Glutamatergic neuron (in vitro differentiated cells): ENCODE data around the gene TTC27. TPM values are rescaled to one million over a fixed set of nuclear protein-coding genes. Genes with fewer than 3 reads are reported as not detected.
"Not testable (repeated sequence)": the region's sequence is repeated elsewhere in the genome, so short reads cannot be mapped to it uniquely, and the experiment has no call there.

Source experiments
- DNase-seq: peaks from one replicate; pipeline ENCODE4 v3.0.0; 2022
- H3K27ac Mint-ChIP-seq: one replicate; pipeline ENCODE4 v1.8.0; 2020; ENCODE audit warnings: mild to moderate bottlenecking, mixed read lengths, inconsistent platforms; ENCODE audit not compliant: unreplicated experiment
- H3K27me3 Mint-ChIP-seq: one replicate; pipeline ENCODE4 v1.8.0; 2020; ENCODE audit warnings: mild to moderate bottlenecking, moderate library complexity, mixed read lengths, inconsistent platforms; ENCODE audit not compliant: unreplicated experiment
- H3K36me3 Mint-ChIP-seq: one replicate; pipeline ENCODE4 v1.8.0; 2020; ENCODE audit warnings: mild to moderate bottlenecking, mixed read lengths, inconsistent platforms; ENCODE audit not compliant: unreplicated experiment
- H3K4me1 Mint-ChIP-seq: one replicate; pipeline ENCODE4 v1.8.0; 2020; ENCODE audit warnings: mild to moderate bottlenecking, low read depth, mixed read lengths, inconsistent platforms; ENCODE audit not compliant: unreplicated experiment
- H3K4me3 Mint-ChIP-seq: one replicate; pipeline ENCODE4 v1.8.0; 2020; ENCODE audit warnings: mild to moderate bottlenecking, mixed read lengths, inconsistent platforms; ENCODE audit not compliant: unreplicated experiment
- H3K9me3 Mint-ChIP-seq: one replicate; pipeline ENCODE4 v1.8.0; 2020; ENCODE audit warnings: mild to moderate bottlenecking, moderate library complexity, mixed read lengths, inconsistent platforms; ENCODE audit not compliant: unreplicated experiment
- CTCF ChIP-seq: fragments of 200-600 bp; sonication (generic); IDR thresholded peaks from one replicate; pipeline ENCODE4 v1.5.0; 2021; ENCODE audit not compliant: partially characterized antibody, unreplicated experiment
- total RNA-seq: library from RNA; stranded (reverse); fragmentation: NEBNext Ultra II Directional; extraction: Animal tissue kit (Norgen Biotek cat#: 25700); gene quantifications from one replicate; pipeline ENCODE4 v1.2.1, GENCODE V29; 2021; ENCODE audit not compliant: unreplicated experiment

The TTC27 gene
- total RNA-seq, 1 donor from 2014 or later, result 8.3 TPM

- peaks cover 3% of the 10 kb centered on the region for H3K9me3 Mint-ChIP-seq
- no peak for DNase-seq
- H3K36me3 Mint-ChIP-seq, result no peaks in the 10 kb centered on the region
- H3K4me1 Mint-ChIP-seq, result peaks cover 10% of the 10 kb centered on the region
- no peaks in the 10 kb centered on the region for H3K27me3 Mint-ChIP-seq
- H3K27ac Mint-ChIP-seq, result no peak overlapping the region
- TF ChIP-seq CTCF, result no peak
- no peak overlapping the region for H3K4me3 Mint-ChIP-seq
Measured at GRCh38 chr2:32838418-32838817, 210.6 kb downstream of the TTC27 start.

GRCh38 chr2:32838949-32839348 lies 211.1 kb downstream of the TTC27 start:
- H3K9me3 Mint-ChIP-seq, result peaks cover 3% of the 10 kb centered on the region
- H3K4me3 Mint-ChIP-seq, result no peak overlapping the region
- no peaks in the 10 kb centered on the region for H3K27me3 Mint-ChIP-seq
- DNase-seq, result no peak
- no peaks in the 10 kb centered on the region for H3K36me3 Mint-ChIP-seq
- no peak for TF ChIP-seq CTCF
- peaks cover 10% of the 10 kb centered on the region for H3K4me1 Mint-ChIP-seq
- no peak overlapping the region for H3K27ac Mint-ChIP-seq

- H3K27me3 Mint-ChIP-seq, result no peaks in the 10 kb centered on the region
- no peak overlapping the region for H3K4me3 Mint-ChIP-seq
- no peaks in the 10 kb centered on the region for H3K4me1 Mint-ChIP-seq
- no peaks in the 10 kb centered on the region for H3K9me3 Mint-ChIP-seq
- TF ChIP-seq CTCF, result no peak
- H3K27ac Mint-ChIP-seq, result no peak overlapping the region
- no peak for DNase-seq
- H3K36me3 Mint-ChIP-seq, result peaks cover 5% of the 10 kb centered on the region
Measured at GRCh38 chr2:32841931-32842898, 214.4 kb downstream of the TTC27 start.

- no peak for DNase-seq
- Mint-ChIP-seq H3K27ac (no peak overlapping the region), H3K4me3 (no peak overlapping the region), H3K36me3 (peaks cover 5% of the 10 kb centered on the region), H3K27me3 (no peaks in the 10 kb centered on the region), H3K4me1 (no peaks in the 10 kb centered on the region), H3K9me3 (no peaks in the 10 kb centered on the region)
- TF ChIP-seq CTCF, result no peak
Measured at GRCh38 chr2:32843699-32844098, 215.8 kb downstream of the TTC27 start.

GRCh38 chr2:32844253-32844652 lies 216.4 kb downstream of the TTC27 start:
- H3K9me3 Mint-ChIP-seq, result no peaks in the 10 kb centered on the region
- H3K4me1 Mint-ChIP-seq, result no peaks in the 10 kb centered on the region
- no peak for DNase-seq
- no peaks in the 10 kb centered on the region for H3K27me3 Mint-ChIP-seq
- no peak overlapping the region for H3K4me3 Mint-ChIP-seq
- no peak overlapping the region for H3K27ac Mint-ChIP-seq
- TF ChIP-seq CTCF, result no peak
- H3K36me3 Mint-ChIP-seq, result peaks cover 5% of the 10 kb centered on the region

- not testable (repeated sequence) for H3K4me3 Mint-ChIP-seq, H3K4me1 Mint-ChIP-seq, H3K9me3 Mint-ChIP-seq, H3K36me3 Mint-ChIP-seq, H3K27ac Mint-ChIP-seq, DNase-seq, H3K27me3 Mint-ChIP-seq
Measured at GRCh38 chr2:32846274-32846673, 218.4 kb downstream of the TTC27 start.
